ENCODE results near the gene RBM34. TPM values are rescaled to one million over a fixed set of nuclear protein-coding genes. Genes with fewer than 3 reads are reported as not detected.
A peak's percentile ranks its signal among the peaks of the same experiment; 100 is the strongest.
"Not testable (repeated sequence)": the region's sequence is repeated elsewhere in the genome, so short reads cannot be mapped to it uniquely, and the experiment has no call there.

The RBM34 gene
- total RNA-seq, 1 donor from 2014 or later: 68.4 TPM

DNA sequence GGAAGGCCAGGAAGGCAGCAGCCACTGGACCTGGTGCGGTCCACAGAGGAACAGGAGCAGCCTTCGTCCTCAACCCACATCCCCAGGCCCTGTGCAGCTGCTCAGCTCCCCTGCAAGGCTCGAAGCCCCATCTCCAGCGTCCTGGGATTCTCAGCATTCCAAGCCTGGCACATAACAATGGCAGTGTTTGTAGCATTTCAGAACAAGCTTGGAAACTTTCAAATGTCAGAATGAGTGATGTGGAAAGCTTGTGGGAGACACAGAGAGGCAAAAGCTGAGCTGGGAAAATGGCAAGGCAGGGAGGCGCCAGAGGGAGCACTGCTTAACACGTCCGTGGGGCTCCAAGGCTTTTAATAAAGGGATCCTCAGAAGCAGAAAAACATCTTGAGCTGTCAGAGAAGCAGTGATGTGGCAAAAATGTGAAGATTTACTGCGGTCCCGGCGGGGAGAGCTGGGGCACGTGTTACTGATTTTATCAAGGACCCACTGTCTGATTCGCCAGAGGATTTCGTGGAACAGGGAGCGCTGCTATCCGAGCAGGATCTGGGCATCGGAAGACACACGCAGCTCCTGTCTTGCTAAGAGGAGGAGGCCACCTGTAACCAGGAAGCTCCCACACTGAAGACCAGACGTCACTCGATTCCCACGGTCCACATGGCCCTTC is 70.5 kb downstream of the RBM34 start:
- no peaks in the 10 kb centered on the region for H3K36me3 Mint-ChIP-seq (ENCODE audit: insufficient read depth)
- no peak for DNase-seq (ENCODE audit: low spot score, unreplicated experiment)
- peak overlapping the region; percentile 92 for H3K27ac Mint-ChIP-seq
- no peaks in the 10 kb centered on the region for H3K27me3 Mint-ChIP-seq
- H3K4me3 Mint-ChIP-seq (ENCODE audit: low read depth): peak overlapping the region; percentile 30
- no peaks in the 10 kb centered on the region for H3K9me3 Mint-ChIP-seq (ENCODE audit: low read depth)
- TF ChIP-seq CTCF (IDR thresholded peaks at IDR 0.05; ENCODE audit: unreplicated experiment): no peak
- peaks cover 17% of the 10 kb centered on the region for H3K4me1 Mint-ChIP-seq (ENCODE audit: low read depth)

DNA sequence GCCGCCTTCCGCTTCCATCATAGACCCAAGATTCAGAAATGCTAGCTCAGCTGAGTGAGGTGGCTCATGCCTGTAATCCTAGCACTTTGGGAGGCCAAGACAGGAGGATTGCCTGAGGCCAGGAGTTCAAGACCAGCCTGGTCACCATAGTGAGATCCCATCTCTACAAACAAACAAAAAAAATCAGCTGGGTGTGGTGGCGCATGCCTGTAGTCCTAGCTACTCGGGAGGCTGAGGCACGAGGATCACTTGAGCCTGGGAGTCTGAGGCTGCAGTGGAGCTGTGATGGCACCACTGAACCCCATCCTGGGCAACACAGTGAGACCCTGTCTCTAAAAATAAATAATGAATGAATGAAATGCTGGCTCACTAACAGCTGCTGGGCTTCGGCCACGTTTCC is 72.1 kb downstream of the RBM34 start:
- no peak for TF ChIP-seq CTCF (IDR thresholded peaks at IDR 0.05; ENCODE audit: unreplicated experiment)
- Mint-ChIP-seq H3K4me1 (ENCODE audit: low read depth) (peaks cover 21% of the 10 kb centered on the region), H3K9me3 (ENCODE audit: low read depth) (no peaks in the 10 kb centered on the region), H3K27me3 (no peaks in the 10 kb centered on the region), H3K4me3 (ENCODE audit: low read depth) (no peak overlapping the region), H3K27ac (no peak overlapping the region), H3K36me3 (ENCODE audit: insufficient read depth) (no peaks in the 10 kb centered on the region)
- DNase-seq (ENCODE audit: low spot score, unreplicated experiment): no peak

DNA sequence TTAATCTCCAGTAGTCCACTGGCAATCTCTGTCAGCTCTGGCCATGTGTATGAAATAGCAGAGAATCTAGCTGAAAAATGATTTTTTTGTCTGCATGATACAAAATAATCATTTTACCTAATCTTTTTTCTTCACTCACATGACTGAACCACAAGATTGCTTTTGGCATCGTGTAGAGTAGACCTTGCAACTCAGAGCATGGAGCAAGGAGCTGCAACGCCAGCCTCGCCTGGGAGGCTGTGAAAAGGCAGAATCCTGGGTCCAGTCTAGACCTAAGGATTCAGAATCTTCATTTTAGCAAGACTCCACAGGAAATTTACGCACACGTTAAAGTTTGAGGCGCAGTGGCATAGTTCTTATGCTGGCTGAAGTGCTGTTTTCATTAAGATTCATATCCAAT is 72.6 kb downstream of the RBM34 start:
- Mint-ChIP-seq H3K36me3 (ENCODE audit: insufficient read depth) (no peaks in the 10 kb centered on the region), H3K27ac (no peak overlapping the region), H3K9me3 (ENCODE audit: low read depth) (no peaks in the 10 kb centered on the region), H3K4me1 (ENCODE audit: low read depth) (peaks cover 23% of the 10 kb centered on the region), H3K27me3 (no peaks in the 10 kb centered on the region), H3K4me3 (ENCODE audit: low read depth) (no peak overlapping the region)
- DNase-seq (ENCODE audit: low spot score, unreplicated experiment): no peak
- no peak for TF ChIP-seq CTCF (IDR thresholded peaks at IDR 0.05; ENCODE audit: unreplicated experiment)

DNA sequence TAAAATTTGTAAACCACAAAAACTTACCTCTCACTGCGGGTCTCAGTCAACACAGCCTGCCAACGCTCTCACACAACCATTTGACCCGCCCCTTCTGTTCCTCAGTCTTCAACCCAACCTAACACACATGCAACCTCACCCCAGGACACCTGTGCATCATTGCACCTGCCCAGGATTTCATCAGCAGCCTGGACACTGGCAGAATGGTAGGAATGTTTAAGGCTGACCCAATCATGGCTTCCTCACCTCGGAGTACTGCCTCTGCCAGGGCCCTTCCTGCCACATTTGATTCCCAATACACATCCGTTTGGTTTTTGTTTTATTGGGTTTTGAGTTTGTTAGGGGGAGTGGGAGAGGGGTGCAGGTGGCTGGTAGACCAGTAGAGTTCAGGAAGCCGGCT is 73.1 kb downstream of the RBM34 start:
- Mint-ChIP-seq H3K27ac (peak overlapping the region; percentile 54), H3K4me1 (ENCODE audit: low read depth) (peaks cover 26% of the 10 kb centered on the region)

GRCh38 chr1:235085411-235086117 is 75.5 kb downstream of the RBM34 start:
- DNase-seq (ENCODE audit: low spot score, unreplicated experiment); H3K4me3 Mint-ChIP-seq (ENCODE audit: low read depth); H3K27ac Mint-ChIP-seq; H3K27me3 Mint-ChIP-seq; H3K36me3 Mint-ChIP-seq (ENCODE audit: insufficient read depth); H3K9me3 Mint-ChIP-seq (ENCODE audit: low read depth): not testable (repeated sequence)
- peaks cover 26% of the 10 kb centered on the region for H3K4me1 Mint-ChIP-seq (ENCODE audit: low read depth)

More for the DNA sequence above, 73.1 kb downstream of the RBM34 start:
- H3K9me3 Mint-ChIP-seq (ENCODE audit: low read depth): no peaks in the 10 kb centered on the region
- no peaks in the 10 kb centered on the region for H3K27me3 Mint-ChIP-seq
- TF ChIP-seq CTCF (IDR thresholded peaks at IDR 0.05; ENCODE audit: unreplicated experiment): no peak
- H3K4me3 Mint-ChIP-seq (ENCODE audit: low read depth): no peak overlapping the region
- no peaks in the 10 kb centered on the region for H3K36me3 Mint-ChIP-seq (ENCODE audit: insufficient read depth)
- DNase-seq (ENCODE audit: low spot score, unreplicated experiment): no peak

Small RNA genes lying within 50 kb of the gene (microRNA-seq; reads per million reads assigned to microRNA genes)
- gene MIR4753 (ENCODE audit: borderline number of aligned reads, unreplicated experiment): not detected

Other genes starting within 250 kb of the RBM34 start
- gene TOMM20, start 32.4 kb downstream of the RBM34 start, total RNA-seq: 110 and 120 TPM in 2 replicates
- 66.5 and 68.8 TPM in 2 replicates for gene ARID4B, start 166.9 kb upstream of the RBM34 start, total RNA-seq
- gene GGPS1, start 167.3 kb upstream of the RBM34 start, total RNA-seq: 43.3 and 50.6 TPM in 2 replicates
- 37.5 and 40.7 TPM in 2 replicates for gene TBCE, start 206.2 kb upstream of the RBM34 start, total RNA-seq